ENCODE data around the gene CSAG3. TPM values are rescaled to one million over a fixed set of nuclear protein-coding genes. Genes with fewer than 3 reads are reported as not detected.

CSAG3 gene
- total RNA-seq, 1 experiment from 2014 or later, result not detected

- Histone ChIP-seq H3K36me3 (ENCODE audit: insufficient read depth, low read length, poor library complexity, severe bottlenecking) (no peaks in the 10 kb centered on the region), H3K27ac (ENCODE audit: low read depth, low read length, poor library complexity, severe bottlenecking) (no peak overlapping the region), H3K9me3 (ENCODE audit: low read depth, low read length, poor library complexity, severe bottlenecking) (no peaks in the 10 kb centered on the region), H3K4me1 (ENCODE audit: insufficient read depth, low read length, poor library complexity, severe bottlenecking) (no peaks in the 10 kb centered on the region), H3K4me3 (ENCODE audit: low read depth, low read length, poor library complexity, severe bottlenecking) (no peak overlapping the region), H3K27me3 (replicated peaks; ENCODE audit: insufficient read depth, low read depth, low read length, poor library complexity) (peaks cover 38% of the 10 kb centered on the region)
- TF ChIP-seq CTCF (conservative IDR thresholded peaks at IDR 0.05; ENCODE audit: low read depth, low read length), result no peak
- TF ChIP-seq EZH2 (IDR thresholded peaks at IDR 0.05; ENCODE audit: borderline replicate concordance, low read depth, low read length, poor library complexity, severe bottlenecking), result no peak
- no TSS peak for BruUV-seq (replicated peaks)
- POLR2A ChIA-PET (ENCODE audit: low non-redundant PET), result no interaction called here
- CTCF ChIA-PET, result no interaction called here
- intact Hi-C loops (cut with micrococcal nuclease; ENCODE audit: unreplicated experiment), result no loop called here
- DNase-seq (ENCODE audit: low spot score), result peak; percentile 9
Measured at GRCh38 chrX:152806035-152806434, 47.0 kb downstream of the CSAG3 start.

Other genes starting within 250 kb of the CSAG3 start
- not detected in 2 replicates for gene GABRQ, start 121.3 kb upstream of the CSAG3 start, total RNA-seq (2021)
- not detected in 2 replicates for gene MAGEA3, start 60.4 kb upstream of the CSAG3 start, total RNA-seq (2021)
- gene CSAG2, start 49.9 kb upstream of the CSAG3 start, total RNA-seq (2021), result not detected in 2 replicates
- not detected in 2 replicates for gene MAGEA2B, start 44.6 kb upstream of the CSAG3 start, total RNA-seq (2021)
- gene CSAG1, start 25.5 kb upstream of the CSAG3 start, total RNA-seq (2021), result not detected in 2 replicates
- gene MAGEA12, start 25.5 kb upstream of the CSAG3 start, total RNA-seq (2021), result not detected in 2 replicates
- gene MAGEA2, start 5.4 kb upstream of the CSAG3 start, total RNA-seq (2021), result not detected in 2 replicates
- gene MAGEA6, start 10.5 kb downstream of the CSAG3 start, total RNA-seq (2021), result not detected in 2 replicates
- gene CETN2, start 71.5 kb downstream of the CSAG3 start, total RNA-seq (2021), result 33.3 and 36.1 TPM in 2 replicates
- gene NSDHL, start 71.8 kb downstream of the CSAG3 start, total RNA-seq (2021), result 44.4 and 52.0 TPM in 2 replicates
- 2.1 and 2.2 TPM in 2 replicates for gene ZNF185, start 138.8 kb downstream of the CSAG3 start, total RNA-seq (2021)
- gene PNMA5, start 234.9 kb downstream of the CSAG3 start, total RNA-seq (2021), result not detected in 2 replicates

All from A673 (cell line).